NCI-H1417 (cell line): ENCODE data around the gene LARP4B.

Experiments
- DNase-seq, 3 experiments: peaks; one replicate each; lab custom pipeline; 2025; lab: John Stamatoyannopoulos, UW

The LARP4B gene

GRCh38 chr10:931326-932318 is at the start of gene LARP4B:
Gene LARP4B, minus strand, starts transcription at chr10:931705. Its CDS starts 45,984 bp downstream, at chr10:885721.
- DNase-seq: peak; percentile 92 to 95 (median 95)

GRCh38 chr10:980468-981093 is 49.1 kb upstream of the LARP4B start:
- no peak for DNase-seq

- peak in 1 of 3 experiments; percentile 2 for DNase-seq
These were observed 47.4 kb upstream of the LARP4B start for GRCh38 chr10:978826-979421.

GRCh38 chr10:976316-976715 is 44.8 kb upstream of the LARP4B start:
- no peak for DNase-seq

- DNase-seq: peak in 2 of 3 experiments; percentile 29 to 89
These were observed 43.2 kb upstream of the LARP4B start for GRCh38 chr10:974785-975074.

- DNase-seq: peak; percentile 19 to 82 (median 69)
These were observed 42.7 kb upstream of the LARP4B start for GRCh38 chr10:974038-974784.

- no peak for DNase-seq
These were observed 41.3 kb upstream of the LARP4B start for GRCh38 chr10:972763-973162.

GRCh38 chr10:971613-972012 is 40.1 kb upstream of the LARP4B start:
- peak in 2 of 3 experiments; percentile 17 to 55 for DNase-seq

- DNase-seq: peak in 2 of 3 experiments; percentile 19 to 60
These were observed 39.6 kb upstream of the LARP4B start for GRCh38 chr10:971150-971542.

- peak; percentile 69 to 92 (median 89) for DNase-seq
These were observed 39.0 kb upstream of the LARP4B start for GRCh38 chr10:970311-971149.

- DNase-seq: no peak
These were observed 38.1 kb upstream of the LARP4B start for GRCh38 chr10:969473-970150.

- no peak for DNase-seq
These were observed 37.2 kb upstream of the LARP4B start for GRCh38 chr10:968546-969199.

- no peak for DNase-seq
These were observed 35.1 kb upstream of the LARP4B start for GRCh38 chr10:966466-967235.

GRCh38 chr10:964988-965417 is 33.5 kb upstream of the LARP4B start:
- no peak for DNase-seq

GRCh38 chr10:964321-964987 is 32.9 kb upstream of the LARP4B start:
- no peak for DNase-seq

GRCh38 chr10:963655-964054 is 32.1 kb upstream of the LARP4B start:
- no peak for DNase-seq

- no peak for DNase-seq
These were observed 31.7 kb upstream of the LARP4B start for GRCh38 chr10:963186-963585.

GRCh38 chr10:962342-962741 is 30.8 kb upstream of the LARP4B start:
- no peak for DNase-seq

- DNase-seq: no peak
These were observed 27.4 kb upstream of the LARP4B start for GRCh38 chr10:958856-959255.
